Measurements from ENCODE around the gene PHLPP2.
"Not testable (repeated sequence)": the region's sequence is repeated elsewhere in the genome, so short reads cannot be mapped to it uniquely, and the experiment has no call there.

The PHLPP2 gene

DNA sequence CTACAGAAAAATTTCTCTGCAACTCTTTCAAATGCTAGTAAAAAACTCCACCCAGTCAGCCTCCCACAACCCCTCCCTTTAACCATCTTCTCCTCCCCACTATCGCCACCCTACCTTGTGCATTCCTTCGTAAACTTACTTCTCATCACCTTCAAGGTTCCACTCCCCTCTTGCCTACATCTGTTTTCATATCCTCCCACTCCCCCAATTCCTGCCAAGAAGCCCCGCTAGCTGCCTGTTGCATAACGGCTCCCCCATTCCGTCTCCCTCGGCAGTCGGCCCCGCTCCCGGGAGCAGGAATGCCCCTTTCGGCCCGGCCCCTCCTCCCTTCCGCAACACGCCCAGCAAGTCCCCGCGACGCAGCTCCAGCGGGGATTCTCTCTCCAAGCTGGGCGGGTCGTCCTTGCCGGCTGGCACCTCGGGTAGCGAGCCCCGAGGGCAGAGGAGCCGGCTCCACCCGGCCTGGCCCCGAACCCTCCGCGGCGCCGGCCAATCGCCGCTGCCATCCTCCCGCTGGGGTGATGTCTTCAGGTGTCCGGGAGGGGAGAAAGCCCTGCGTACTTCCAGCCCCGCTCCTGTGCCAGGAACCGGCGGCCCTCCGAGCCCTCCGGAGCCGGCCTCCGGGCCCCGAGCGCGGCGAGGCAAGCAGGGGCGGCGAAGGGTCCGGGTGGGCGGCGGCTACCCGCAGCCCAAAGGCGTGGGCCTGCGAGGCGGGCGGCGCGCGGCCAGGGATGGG, 1.5 kb downstream of the PHLPP2 start:
- peak; percentile 50 for DNase-seq

GRCh38 chr16:71721066-71721740, 3.3 kb downstream of the PHLPP2 start:
- no peak for DNase-seq

- DNase-seq: no peak
These were observed 12.0 kb downstream of the PHLPP2 start for GRCh38 chr16:71712501-71712900.

DNA sequence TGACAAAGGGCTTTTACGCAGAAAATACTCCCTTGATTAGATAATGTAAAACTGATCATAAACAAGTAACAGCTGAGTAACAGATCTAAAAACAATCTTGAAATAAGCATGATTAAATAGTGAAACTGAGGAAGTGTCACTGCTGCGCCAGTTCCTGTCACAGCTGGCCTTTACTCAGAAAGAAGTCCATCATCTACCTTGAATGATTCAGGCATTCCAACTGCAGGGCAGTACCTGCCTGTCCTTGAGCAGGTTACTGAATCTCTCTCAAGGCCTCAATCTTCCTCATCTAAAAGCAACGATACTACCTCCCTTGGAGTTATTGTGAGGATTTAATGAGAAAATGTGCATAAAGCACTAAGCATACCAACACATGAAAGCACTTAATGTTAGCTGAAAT, 12.7 kb downstream of the PHLPP2 start:
- no peak for DNase-seq

DNA sequence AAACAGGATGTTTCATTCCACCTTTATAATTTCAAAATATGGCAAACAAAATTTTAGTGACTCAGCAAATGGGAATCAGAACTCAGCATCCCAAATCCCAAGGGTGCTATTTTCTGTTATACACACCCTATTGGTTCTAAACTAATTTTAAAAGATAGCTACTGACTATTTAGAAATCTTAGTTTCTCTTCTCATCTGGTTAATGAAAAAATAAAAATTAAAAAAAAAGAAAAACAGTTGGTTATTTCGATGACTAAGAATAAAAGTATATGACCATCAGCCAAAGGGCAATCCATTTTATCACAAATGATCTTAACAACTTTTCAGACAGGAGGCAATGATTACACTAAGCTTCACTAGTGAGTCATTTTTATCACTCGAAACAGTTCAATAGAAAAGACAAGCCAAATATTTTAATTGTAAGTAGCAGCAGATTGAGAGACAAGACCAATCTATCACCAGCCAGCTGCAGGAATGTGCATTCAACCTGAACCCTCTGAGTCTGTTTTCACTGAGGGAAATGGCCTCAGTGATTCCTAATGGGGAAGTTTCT, 15.2 kb downstream of the PHLPP2 start:
- DNase-seq: no peak

DNA sequence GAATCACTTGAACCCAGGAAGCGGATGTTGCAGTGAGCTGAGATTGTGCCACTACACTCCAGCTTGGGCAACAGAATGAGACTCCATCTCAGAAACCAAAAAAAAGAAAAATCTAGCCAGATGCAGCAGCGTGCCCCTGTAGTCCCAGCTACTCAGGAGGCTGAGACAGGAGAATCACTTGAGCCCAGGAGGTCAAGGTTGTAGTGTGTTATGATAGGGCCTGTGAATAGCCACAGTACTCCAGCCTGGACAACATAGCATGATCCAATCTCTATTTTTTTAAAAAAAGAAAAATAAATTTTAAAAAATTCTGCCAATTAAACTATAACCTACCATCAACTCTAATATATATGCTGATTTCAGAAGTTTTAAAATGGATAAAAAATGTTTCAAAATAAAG, 15.8 kb downstream of the PHLPP2 start:
- DNase-seq: no peak

DNA sequence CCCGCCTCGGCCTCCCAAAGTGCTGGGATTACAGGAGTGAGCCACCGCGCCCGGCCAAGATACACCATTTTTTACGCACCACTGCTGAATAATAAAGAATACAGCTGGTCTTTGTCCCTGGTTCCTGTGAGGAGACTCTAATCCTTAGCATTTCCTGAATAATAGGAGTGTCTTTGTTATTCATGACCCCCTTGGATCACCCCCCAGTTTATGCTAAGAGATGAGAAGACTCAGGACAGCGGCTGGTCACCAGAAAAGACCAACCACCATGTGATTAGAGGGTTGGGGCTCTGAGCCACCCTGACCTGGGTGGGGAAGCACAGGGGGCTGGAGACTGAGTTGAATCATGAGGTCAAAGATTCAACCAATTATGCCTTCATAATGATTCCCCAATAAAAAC, 17.3 kb downstream of the PHLPP2 start:
- DNase-seq: no peak

DNA sequence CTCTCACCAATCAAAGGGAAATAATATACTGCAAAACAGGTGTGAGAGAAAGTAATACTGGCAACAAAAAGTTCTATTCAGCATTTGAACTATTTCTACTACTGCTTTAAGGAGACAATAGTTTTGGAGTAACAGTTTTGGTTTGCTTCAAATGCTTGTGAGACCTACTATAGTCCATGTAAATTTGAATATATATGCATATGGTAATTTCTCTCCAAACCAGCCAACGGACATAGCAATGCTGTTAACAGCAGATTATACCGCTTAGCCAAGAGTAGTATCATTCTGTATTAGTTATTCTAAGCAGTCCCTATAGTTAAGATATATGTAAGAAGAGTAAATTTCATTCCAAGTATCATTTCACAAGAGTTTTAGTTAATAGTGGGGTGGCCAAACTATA, 18.5 kb downstream of the PHLPP2 start:
- DNase-seq: no peak

GRCh38 chr16:71703333-71703732, 21.2 kb downstream of the PHLPP2 start:
- no peak for DNase-seq

DNA sequence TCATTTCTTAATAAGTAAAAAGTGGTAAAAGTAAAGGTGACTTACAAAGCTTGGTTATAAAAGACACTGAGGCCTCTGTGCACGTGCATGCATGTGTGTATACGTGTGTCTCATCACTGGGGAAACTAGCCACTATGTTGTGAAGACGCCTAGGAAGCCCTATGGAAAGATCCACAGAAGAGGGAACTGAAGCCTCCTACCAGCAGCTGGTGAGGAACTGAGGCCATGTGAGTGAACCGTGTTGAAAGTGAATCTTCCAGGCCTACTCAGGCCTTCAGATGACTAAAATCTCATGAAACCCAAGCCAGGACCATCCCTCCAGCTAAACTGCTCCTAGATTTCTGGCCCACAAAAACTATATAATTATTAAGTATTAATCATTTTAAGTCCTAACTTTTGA, 23.7 kb downstream of the PHLPP2 start:
- DNase-seq: no peak

- no peak for DNase-seq
These were observed 26.0 kb downstream of the PHLPP2 start for GRCh38 chr16:71698491-71698890.

- DNase-seq: no peak
These were observed 31.3 kb downstream of the PHLPP2 start for GRCh38 chr16:71693164-71693563.

- no peak for DNase-seq
These were observed 34.6 kb downstream of the PHLPP2 start for GRCh38 chr16:71689901-71690300.

DNA sequence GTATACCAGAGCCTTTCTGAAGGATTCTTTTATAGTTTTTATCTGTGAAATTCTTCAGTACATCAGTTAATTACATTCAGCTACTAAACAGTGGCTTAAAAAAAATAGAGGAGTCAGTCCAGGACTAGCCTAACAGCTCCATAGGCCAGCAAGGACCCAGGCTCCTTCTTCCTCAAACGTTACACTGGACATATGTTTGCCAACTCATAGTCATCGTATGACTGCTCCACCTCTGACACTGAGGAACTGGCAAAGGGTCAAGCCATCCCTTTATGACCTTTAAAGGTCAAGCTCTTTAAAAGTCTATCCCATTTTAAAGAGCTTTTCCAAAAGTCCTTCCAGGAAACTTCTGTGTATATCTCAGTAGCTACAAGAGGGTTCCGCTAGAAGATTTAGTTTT, 36.6 kb downstream of the PHLPP2 start:
- DNase-seq: no peak

- not testable (repeated sequence) for DNase-seq
These were observed 40.2 kb downstream of the PHLPP2 start for GRCh38 chr16:71684280-71684679.

DNA sequence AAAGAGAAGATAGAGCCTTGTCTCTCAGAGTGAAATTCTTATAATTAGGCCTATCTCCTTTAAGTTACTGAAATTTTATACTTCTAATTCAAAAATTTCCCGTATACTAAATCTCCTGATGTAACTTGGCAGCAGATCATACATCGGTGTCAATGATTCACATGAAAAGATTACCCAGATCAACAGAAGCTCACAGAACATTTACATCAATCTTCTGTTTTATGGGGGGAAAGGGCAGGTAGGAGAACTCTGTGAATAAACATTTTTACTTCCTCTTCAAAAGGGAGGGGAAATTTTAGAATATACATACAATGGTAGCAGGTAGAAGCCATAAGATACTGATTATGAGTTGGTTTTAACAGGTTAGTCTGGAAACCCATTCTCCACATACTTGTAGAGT, 43.1 kb downstream of the PHLPP2 start:
- no peak for DNase-seq

- DNase-seq: no peak
These were observed 48.3 kb downstream of the PHLPP2 start for GRCh38 chr16:71676236-71676635.

- no peak for DNase-seq
These were observed 49.1 kb downstream of the PHLPP2 start for GRCh38 chr16:71675380-71675779.

- DNase-seq: no peak
These were observed 50.3 kb downstream of the PHLPP2 start for GRCh38 chr16:71674229-71674628.

DNA sequence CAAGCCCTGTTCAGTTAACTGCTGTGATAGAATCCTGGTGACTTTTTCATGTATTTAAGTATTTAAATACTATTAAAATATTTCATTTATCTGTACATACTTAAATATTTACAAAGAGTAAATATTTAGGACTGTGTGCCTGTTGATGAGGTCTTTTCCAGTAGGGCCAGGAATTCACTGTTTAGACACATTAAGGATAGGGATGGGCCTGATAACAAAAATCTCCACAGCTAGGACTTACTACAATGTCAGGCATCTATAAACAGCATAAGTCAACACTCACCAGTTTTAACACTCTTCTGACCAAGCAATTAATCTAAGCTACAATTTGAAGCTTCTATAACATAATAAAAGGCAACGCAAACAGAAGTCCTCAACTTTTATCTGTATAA, 50.9 kb downstream of the PHLPP2 start:
- no peak for DNase-seq

- no peak for DNase-seq
These were observed 51.5 kb downstream of the PHLPP2 start for GRCh38 chr16:71672803-71673581.

DNA sequence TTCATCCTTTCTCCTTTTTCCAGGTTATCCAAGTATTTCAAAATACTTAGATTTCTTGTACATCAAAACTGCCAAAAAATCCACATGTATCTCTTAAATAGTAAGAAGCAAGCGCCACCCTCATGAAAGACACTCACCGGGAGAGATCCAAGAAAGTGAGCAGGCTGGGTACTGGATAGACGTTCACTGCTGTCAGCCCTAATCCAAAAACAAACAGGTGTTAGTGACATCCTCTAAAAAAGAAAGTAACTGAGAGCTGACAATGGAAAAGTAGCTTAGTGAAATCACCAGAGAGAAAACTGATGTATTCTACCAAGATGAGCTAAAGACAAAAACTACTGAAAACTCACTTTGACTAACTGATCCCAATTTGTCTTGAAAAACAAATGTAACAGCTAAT, 52.4 kb downstream of the PHLPP2 start:
- no peak for DNase-seq

DNA sequence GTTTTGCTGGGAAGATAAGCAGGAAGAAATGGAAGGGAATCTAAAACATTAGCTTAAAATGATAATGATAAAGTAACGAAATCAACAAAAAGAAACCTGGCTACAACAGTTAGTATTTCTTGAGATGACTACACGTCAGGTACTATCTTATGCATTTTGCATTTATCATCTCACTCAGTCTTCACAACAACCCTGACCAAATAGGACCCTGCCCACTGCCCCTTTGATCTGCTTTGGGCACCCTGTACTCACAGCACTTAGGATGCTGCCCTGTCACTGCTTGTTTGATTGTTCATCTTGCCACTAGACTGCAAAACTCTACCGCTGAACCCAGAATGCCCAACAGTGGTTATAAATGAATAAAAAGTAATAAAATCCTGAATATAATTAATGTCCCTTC, 53.3 kb downstream of the PHLPP2 start:
- no peak for DNase-seq

DNA sequence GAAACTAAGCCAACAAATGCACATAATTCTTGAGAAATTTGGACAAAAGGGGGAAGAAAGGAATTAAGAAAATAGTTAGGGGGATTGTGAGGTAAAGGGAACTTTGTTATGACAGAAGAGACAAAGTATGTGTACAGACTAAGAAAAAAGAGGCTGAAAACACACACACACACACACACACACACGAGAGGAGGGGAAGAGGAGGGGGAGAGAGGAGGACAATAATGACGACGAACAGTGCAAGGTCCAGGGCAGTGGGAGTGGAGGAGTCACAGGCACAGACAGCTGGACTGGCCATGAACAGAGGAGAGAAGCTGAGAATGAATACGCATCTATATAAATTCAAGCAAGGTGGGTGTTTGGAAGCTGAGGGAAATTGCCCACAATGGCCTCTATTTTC, 54.0 kb downstream of the PHLPP2 start:
- no peak for DNase-seq
